ENCODE results near the gene ZNF850.
A peak's percentile ranks its signal among the peaks of the same experiment; 100 is the strongest.
"Not testable (repeated sequence)": the region's sequence is repeated elsewhere in the genome, so short reads cannot be mapped to it uniquely, and the experiment has no call there.

The ZNF850 gene

GRCh38 chr19:36750066-36750691 lies 22.4 kb downstream of the ZNF850 start (continued):
- TF ChIP-seq ZNF670 (tag by site-specific recombination; IDR thresholded peaks at IDR 0.05; ENCODE audit: low read depth) (no peak), ZNF600 (tag by site-specific recombination; IDR thresholded peaks at IDR 0.05) (no peak), ZNF341 (tag by site-specific recombination; IDR thresholded peaks at IDR 0.05; ENCODE audit: low read depth) (no peak), ZNF792 (tag by site-specific recombination; IDR thresholded peaks at IDR 0.05) (no peak), ZBTB20 (tag by site-specific recombination; IDR thresholded peaks at IDR 0.05) (no peak), ZSCAN30 (tag by site-specific recombination; IDR thresholded peaks at IDR 0.05) (no peak), ZNF214 (tag by site-specific recombination; IDR thresholded peaks at IDR 0.05; ENCODE audit: borderline replicate concordance) (no peak)

GRCh38 chr19:36749613-36750012 lies 23.0 kb downstream of the ZNF850 start:
- POLR2A ChIA-PET; H3K27ac ChIP-seq (ENCODE audit: extremely low read depth, low read depth, low read length); CTCF ChIA-PET; H3K4me1 ChIP-seq (ENCODE audit: control insufficient read depth, insufficient read depth, low read length); H3K4me3 ChIP-seq (ENCODE audit: low read depth, low read length): not testable (repeated sequence)
- Histone ChIP-seq H3K9me3 (ENCODE audit: control insufficient read depth, insufficient read depth, low read depth, low read length) (peaks cover 75% of the 10 kb centered on the region), H3K36me3 (ENCODE audit: control insufficient read depth in 2 of 2, insufficient read depth in 1 of 2, low read length in 2 of 2) (peaks cover 91 to 96% of the 10 kb centered on the region in 2 experiments)
- 0 out of 2 replicates have a peak, but pooled peaks have one; percentile 52 for TF ChIP-seq ZNF18 (tag by site-specific recombination; IDR thresholded peaks at IDR 0.05)

GRCh38 chr19:36748431-36749275 lies 24.0 kb downstream of the ZNF850 start:
- CTCF ChIA-PET, result no interaction called here
- Histone ChIP-seq H3K27ac (ENCODE audit: extremely low read depth, low read depth, low read length) (no peak overlapping the region), H3K9me3 (ENCODE audit: control insufficient read depth, insufficient read depth, low read depth, low read length) (peaks cover 77% of the 10 kb centered on the region), H3K36me3 (ENCODE audit: control insufficient read depth in 2 of 2, insufficient read depth in 1 of 2, low read length in 2 of 2) (peaks cover 81 to 89% of the 10 kb centered on the region in 2 experiments), H3K4me3 (ENCODE audit: low read depth, low read length) (no peak overlapping the region), H3K4me1 (ENCODE audit: control insufficient read depth, insufficient read depth, low read length) (no peaks in the 10 kb centered on the region)
- POLR2A ChIA-PET, result no interaction called here
- TF ChIP-seq ZNF214 (tag by site-specific recombination; IDR thresholded peaks at IDR 0.05; ENCODE audit: borderline replicate concordance) (no peak), WT1 (tag by site-specific recombination; IDR thresholded peaks at IDR 0.05) (no peak), TCF7L2 (IDR thresholded peaks at IDR 0.05; ENCODE audit: borderline replicate concordance, low read depth, low read length) (no peak), ZNF274 (IDR thresholded peaks at IDR 0.05; ENCODE audit: low read length) (peak; percentile 47), ZNF274 (tag by site-specific recombination; IDR thresholded peaks at IDR 0.05; ENCODE audit: borderline replicate concordance) (peak; percentile 83; the same call in 1 of the 2 replicates), MEIS1 (CRISPR knock-in tag; IDR thresholded peaks at IDR 0.05; ENCODE audit: borderline replicate concordance) (no peak), OVOL3 (tag by site-specific recombination; IDR thresholded peaks at IDR 0.05) (no peak), TRIM28 (IDR thresholded peaks at IDR 0.05; ENCODE audit: borderline replicate concordance, low read length) (peak; percentile 91), ZNF354C (tag by site-specific recombination; IDR thresholded peaks at IDR 0.05; ENCODE audit: borderline replicate concordance, low read depth) (no peak), SETDB1 (IDR thresholded peaks at IDR 0.05; ENCODE audit: insufficient read length, low read length) (peak; percentile 89), ZNF561 (tag by site-specific recombination; IDR thresholded peaks at IDR 0.05; ENCODE audit: borderline replicate concordance) (no peak), ZNF76 (tag by site-specific recombination; IDR thresholded peaks at IDR 0.05; ENCODE audit: borderline replicate concordance, low read depth) (no peak), ZNF146 (tag by site-specific recombination; IDR thresholded peaks at IDR 0.05) (no peak), ZBTB7A (tag by site-specific recombination; IDR thresholded peaks at IDR 0.05; ENCODE audit: low read depth) (no peak), ZNF248 (tag by site-specific recombination; IDR thresholded peaks at IDR 0.05) (no peak), ZNF473 (tag by site-specific recombination; IDR thresholded peaks at IDR 0.05) (no peak), ZNF174 (tag by site-specific recombination; IDR thresholded peaks at IDR 0.05) (no peak), ZNF335 (tag by site-specific recombination; conservative IDR thresholded peaks at IDR 0.05) (no peak), ZBTB17 (tag by site-specific recombination; IDR thresholded peaks at IDR 0.05) (no peak), ZNF610 (tag by site-specific recombination; IDR thresholded peaks at IDR 0.05; ENCODE audit: borderline replicate concordance) (0 out of 2 replicates have a peak, but pooled peaks have one; percentile 17), ZBTB8A (tag by site-specific recombination; IDR thresholded peaks at IDR 0.05) (no peak), ZNF555 (tag by site-specific recombination; conservative IDR thresholded peaks at IDR 0.05) (no peak)

All from HEK293 (cell line).